OCI-LY3 (cell line): ENCODE results near the gene ARFRP1.
"Not testable (repeated sequence)": the region's sequence is repeated elsewhere in the genome, so short reads cannot be mapped to it uniquely, and the experiment has no call there.

Experiments
- H2AFZ ChIP-seq: fragments of 200-600, 300-600 bp; shearing (Covaris generic); 2 replicates; pipeline ENCODE4 v1.6.0; 2014; ENCODE audit warnings: antibody characterized with exemption, low read depth, low read length
- H3K27ac ChIP-seq: fragments of 200-600, 300-600 bp; sonication (generic); 2 replicates; pipeline ENCODE4 v1.5.1; 2014; ENCODE audit warnings: mild to moderate bottlenecking, low read length, moderate library complexity, mixed read lengths
- H3K27me3 ChIP-seq: fragments of 200-600, 300-600 bp; sonication (generic); 2 replicates; pipeline ENCODE4 v1.6.1; 2014; ENCODE audit warnings: low read depth, low read length, mixed read lengths
- H3K36me3 ChIP-seq: fragments of 200-600, 300-600 bp; sonication (generic); replicated peaks from 2 replicates; pipeline ENCODE3; 2014; ENCODE audit warnings: low read depth, low read length, mixed read lengths
- H3K4me1 ChIP-seq: fragments of 300-600, 200-600 bp; sonication (generic); 2 replicates; pipeline ENCODE4 v1.6.1; 2014; ENCODE audit warnings: low read length, mixed read lengths
- H3K4me2 ChIP-seq: fragments of 200-600, 300-600 bp; sonication (generic); 2 replicates; pipeline ENCODE4 v1.6.1; 2014; ENCODE audit warnings: low read length, mixed read lengths
- H3K4me3 ChIP-seq: fragments of 300-600, 200-600 bp; sonication (generic); 2 replicates; pipeline ENCODE4 v1.5.1; 2014; ENCODE audit warnings: antibody characterized with exemption, mild to moderate bottlenecking, low read length, moderate library complexity
- H3K79me2 ChIP-seq: fragments of 300-600, 200-600 bp; shearing (Covaris generic); 2 replicates; pipeline ENCODE4 v1.6.1; 2014; ENCODE audit warnings: mild to moderate bottlenecking, low read length, mixed read lengths
- H3K9ac ChIP-seq: fragments of 300-600, 200-600 bp; shearing (Covaris generic); 2 replicates; pipeline ENCODE4 v1.6.0; 2014; ENCODE audit warnings: mild to moderate bottlenecking, low read length, moderate library complexity
- H3K9me3 ChIP-seq: fragments of 200-600, 300-600 bp; shearing (Covaris generic); 2 replicates; pipeline ENCODE4 v1.6.1; 2014; ENCODE audit warnings: low read length, mixed read lengths; ENCODE audit not compliant: insufficient read depth
- H4K20me1 ChIP-seq: fragments of 200-600, 300-600 bp; sonication (generic); 2 replicates; pipeline ENCODE4 v1.6.1; 2016; ENCODE audit warnings: low read length, mixed read lengths; ENCODE audit not compliant: insufficient read depth
- CTCF ChIP-seq: fragments of 200-600, 300-600 bp; sonication (generic); IDR thresholded peaks from 2 replicates; pipeline ENCODE4 v1.5.1; 2014; ENCODE audit warnings: antibody characterized with exemption, low read length, low read depth
- EZH2phosphoT487 ChIP-seq: fragments of 200-600 bp; shearing (Covaris generic); IDR thresholded peaks from 2 replicates; pipeline ENCODE4 v1.6.1; 2018; ENCODE audit warnings: antibody characterized with exemption, mixed run types, low read depth

ARFRP1 gene

GRCh38 chr20:63672666-63673065 lies 35.1 kb downstream of the ARFRP1 start:
- Histone ChIP-seq H3K79me2 (no peaks in the 10 kb centered on the region), H3K4me2 (no peak overlapping the region), H3K4me3 (no peak overlapping the region), H2AFZ (no peak overlapping the region), H3K27me3 (no peaks in the 10 kb centered on the region), H3K9ac (no peak overlapping the region), H3K27ac (no peak overlapping the region), H3K4me1 (no peaks in the 10 kb centered on the region), H4K20me1 (no peaks in the 10 kb centered on the region), H3K9me3 (no peaks in the 10 kb centered on the region), H3K36me3 (peaks cover 18% of the 10 kb centered on the region)
- no peak for TF ChIP-seq CTCF
- TF ChIP-seq EZH2phosphoT487: no peak

GRCh38 chr20:63671695-63672094 lies 36.1 kb downstream of the ARFRP1 start:
- H3K4me1 ChIP-seq, H2AFZ ChIP-seq, H3K9ac ChIP-seq, H3K27me3 ChIP-seq, H3K9me3 ChIP-seq, H4K20me1 ChIP-seq, H3K27ac ChIP-seq, H3K4me3 ChIP-seq, H3K79me2 ChIP-seq, H3K4me2 ChIP-seq: not testable (repeated sequence)
- H3K36me3 ChIP-seq: peaks cover 18% of the 10 kb centered on the region

DNA sequence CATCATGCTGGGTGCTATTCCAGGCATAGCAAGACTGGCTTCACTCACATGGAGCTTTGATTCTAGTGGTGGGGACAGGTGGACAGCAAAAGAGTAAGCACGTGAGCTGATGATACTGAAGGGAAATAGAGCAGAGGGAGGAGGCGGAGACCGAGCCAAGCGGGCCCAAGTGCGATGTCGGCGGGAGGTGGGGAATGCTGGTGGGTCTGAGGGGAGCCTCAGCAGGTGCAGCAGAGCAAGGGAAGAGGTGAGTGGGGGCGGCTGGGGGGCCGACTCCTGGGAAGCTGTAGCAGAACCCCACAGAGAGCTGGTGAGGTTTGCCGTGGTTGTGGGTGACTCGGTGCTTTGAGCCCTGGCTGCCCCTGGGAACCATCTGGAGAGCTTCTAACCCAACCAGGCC lies 39.4 kb downstream of the ARFRP1 start:
- Histone ChIP-seq H3K4me3 (no peak overlapping the region), H3K79me2 (no peaks in the 10 kb centered on the region), H2AFZ (no peak overlapping the region), H3K9me3 (no peaks in the 10 kb centered on the region), H4K20me1 (no peaks in the 10 kb centered on the region), H3K4me2 (no peak overlapping the region), H3K4me1 (no peaks in the 10 kb centered on the region), H3K9ac (no peak overlapping the region), H3K27ac (no peak overlapping the region), H3K27me3 (no peaks in the 10 kb centered on the region), H3K36me3 (peaks cover 12% of the 10 kb centered on the region)
- TF ChIP-seq EZH2phosphoT487: no peak
- no peak for TF ChIP-seq CTCF

- no peak overlapping the region for H3K4me3 ChIP-seq
- no peak for TF ChIP-seq CTCF
- TF ChIP-seq EZH2phosphoT487: no peak
- H3K79me2 ChIP-seq: no peaks in the 10 kb centered on the region
- H3K27ac ChIP-seq: no peak overlapping the region
- no peak overlapping the region for H3K4me2 ChIP-seq
- H3K9me3 ChIP-seq: no peaks in the 10 kb centered on the region
- no peaks in the 10 kb centered on the region for H4K20me1 ChIP-seq
- no peaks in the 10 kb centered on the region for H3K27me3 ChIP-seq
- H3K4me1 ChIP-seq: no peaks in the 10 kb centered on the region
- no peak overlapping the region for H3K9ac ChIP-seq
- H2AFZ ChIP-seq: no peak overlapping the region
- peaks cover 12% of the 10 kb centered on the region for H3K36me3 ChIP-seq
Observed at GRCh38 chr20:63667858-63668257, 39.9 kb downstream of the ARFRP1 start.

DNA sequence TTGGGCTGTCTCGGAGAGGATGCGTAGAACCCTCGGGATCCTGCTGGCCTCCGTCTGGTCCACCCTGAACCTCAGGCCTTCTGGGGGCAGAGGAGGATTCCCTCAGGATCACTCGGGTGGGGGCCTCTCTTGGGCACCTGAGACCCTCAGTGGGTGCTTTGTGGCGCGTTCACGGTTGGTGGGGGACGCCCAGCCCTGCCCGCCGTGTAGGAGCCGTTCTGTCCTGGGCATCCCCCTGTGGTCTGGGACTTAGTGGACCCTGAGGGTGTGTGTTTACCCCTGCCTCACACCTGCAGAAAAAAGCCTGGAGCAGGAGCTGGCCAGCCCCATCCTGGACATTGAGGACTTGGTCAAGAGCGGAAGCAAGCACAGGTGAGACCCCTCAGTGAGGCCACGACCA lies 42.1 kb downstream of the ARFRP1 start:
- H3K36me3 ChIP-seq: peaks cover 14% of the 10 kb centered on the region
- no peak overlapping the region for H3K9ac ChIP-seq
- no peak overlapping the region for H2AFZ ChIP-seq
- TF ChIP-seq EZH2phosphoT487 (no peak), CTCF (no peak)
- H3K27ac ChIP-seq: no peak overlapping the region
- H3K27me3 ChIP-seq: no peaks in the 10 kb centered on the region
- no peaks in the 10 kb centered on the region for H3K79me2 ChIP-seq
- no peaks in the 10 kb centered on the region for H3K4me1 ChIP-seq
- H3K9me3 ChIP-seq: no peaks in the 10 kb centered on the region
- no peak overlapping the region for H3K4me2 ChIP-seq
- no peak overlapping the region for H3K4me3 ChIP-seq
- no peaks in the 10 kb centered on the region for H4K20me1 ChIP-seq
